HFFc6 (cell line): ENCODE results near the gene LSP1. TPM values are rescaled to one million over a fixed set of nuclear protein-coding genes. Genes with fewer than 3 reads are reported as not detected.

Experiments used
- DNase-seq: peaks from one replicate; pipeline ENCODE4 v3.0.0-alpha.2; 2018
- H3K27ac Mint-ChIP-seq: 2 replicates; pipeline ENCODE4 v1.8.0; 2020; ENCODE audit warnings: mild to moderate bottlenecking, mixed read lengths
- H3K27me3 Mint-ChIP-seq: 2 replicates; pipeline ENCODE4 v1.8.0; 2021; ENCODE audit warnings: mild to moderate bottlenecking, moderate library complexity, mixed read lengths; ENCODE audit not compliant: insufficient read depth
- H3K36me3 Mint-ChIP-seq: 2 replicates; pipeline ENCODE4 v1.8.0; 2021; ENCODE audit warnings: low read depth, mixed read lengths
- H3K4me1 Mint-ChIP-seq: 2 replicates; pipeline ENCODE4 v1.8.0; 2020; ENCODE audit warnings: low read depth, mixed read lengths
- H3K4me3 Mint-ChIP-seq: 2 replicates; pipeline ENCODE4 v1.8.0; 2020; ENCODE audit warnings: mild to moderate bottlenecking, moderate library complexity, mixed read lengths
- H3K9me3 Mint-ChIP-seq: 2 replicates; pipeline ENCODE4 v1.8.0; 2020; ENCODE audit warnings: mild to moderate bottlenecking, mixed read lengths
- CTCF ChIP-seq: fragments of 200-600 bp; sonication (generic); IDR thresholded peaks from 2 replicates; pipeline ENCODE4 v1.5.0; 2021; ENCODE audit warnings: antibody characterized with exemption, mild to moderate bottlenecking
- total RNA-seq, 6 experiments: library from RNA; stranded (reverse); fragmentation: NEBNext Ultra II Directional; extraction: Animal tissue kit (Norgen Biotek cat#: 25700); gene quantifications; 2 replicates in 1 of 6; 3 replicates in 5 of 6; pipeline ENCODE4 v1.2.3, GENCODE V29; 2021

LSP1 gene
- total RNA-seq, 6 experiments from 2014 or later = 0.18 to 2.6 (median 0.27) TPM; not detected in 2

GRCh38 chr11:1854132-1854948 lies 1.5 kb downstream of the LSP1 start:
- no peak for TF ChIP-seq CTCF

GRCh38 chr11:1854949-1855885 lies 2.3 kb downstream of the LSP1 start:
- DNase-seq = no peak
- Mint-ChIP-seq H3K4me1 (no peaks in the 10 kb centered on the region), H3K36me3 (no peaks in the 10 kb centered on the region), H3K4me3 (no peak overlapping the region), H3K27me3 (peaks cover 20% of the 10 kb centered on the region), H3K9me3 (no peaks in the 10 kb centered on the region), H3K27ac (no peak overlapping the region)
- TF ChIP-seq CTCF = no peak

More at GRCh38 chr11:1854132-1854948, 1.5 kb downstream of the LSP1 start:
- no peaks in the 10 kb centered on the region for H3K9me3 Mint-ChIP-seq
- H3K27me3 Mint-ChIP-seq = peaks cover 20% of the 10 kb centered on the region
- no peaks in the 10 kb centered on the region for H3K4me1 Mint-ChIP-seq
- H3K36me3 Mint-ChIP-seq = no peaks in the 10 kb centered on the region
- no peak overlapping the region for H3K4me3 Mint-ChIP-seq
- no peak overlapping the region for H3K27ac Mint-ChIP-seq
- no peak for DNase-seq

- TF ChIP-seq CTCF = no peak
- no peak overlapping the region for H3K27ac Mint-ChIP-seq
- no peaks in the 10 kb centered on the region for H3K9me3 Mint-ChIP-seq
- H3K4me3 Mint-ChIP-seq = no peak overlapping the region
- no peaks in the 10 kb centered on the region for H3K36me3 Mint-ChIP-seq
- no peaks in the 10 kb centered on the region for H3K4me1 Mint-ChIP-seq
- H3K27me3 Mint-ChIP-seq = peaks cover 20% of the 10 kb centered on the region
- no peak for DNase-seq
Measured at GRCh38 chr11:1855886-1856265, 3.0 kb downstream of the LSP1 start.

GRCh38 chr11:1856306-1857005 lies 3.6 kb downstream of the LSP1 start:
- Mint-ChIP-seq H3K4me1 (no peaks in the 10 kb centered on the region), H3K4me3 (no peak overlapping the region), H3K27me3 (peaks cover 17% of the 10 kb centered on the region), H3K27ac (no peak overlapping the region), H3K36me3 (no peaks in the 10 kb centered on the region), H3K9me3 (no peaks in the 10 kb centered on the region)
- no peak for DNase-seq
- TF ChIP-seq CTCF = no peak

- Mint-ChIP-seq H3K9me3 (no peaks in the 10 kb centered on the region), H3K27me3 (peaks cover 16% of the 10 kb centered on the region), H3K27ac (no peak overlapping the region), H3K36me3 (no peaks in the 10 kb centered on the region), H3K4me3 (no peak overlapping the region), H3K4me1 (no peaks in the 10 kb centered on the region)
- DNase-seq = no peak
- no peak for TF ChIP-seq CTCF
Measured at GRCh38 chr11:1857064-1857463, 4.2 kb downstream of the LSP1 start.
